Measurements from ENCODE around the gene LINC00305.

The LINC00305 gene

GRCh38 chr18:64037812-64038414 is 111.0 kb downstream of the LINC00305 start:
- no peak for DNase-seq (ENCODE audit: extremely low read depth in 1 of 2, low read depth in 1 of 2)

GRCh38 chr18:64032312-64032711 is 116.6 kb downstream of the LINC00305 start:
- no peak for DNase-seq (ENCODE audit: extremely low read depth in 1 of 2, low read depth in 1 of 2)

- no peak for DNase-seq (ENCODE audit: extremely low read depth in 1 of 2, low read depth in 1 of 2)
These were observed 117.5 kb downstream of the LINC00305 start for GRCh38 chr18:64031411-64031810.

Data from activated CD8-positive, alpha-beta memory T cell treated with anti-CD3 and anti-CD28 coated beads for 1 hour (primary cell).